Duodenal mucosa (tissue), 2 donors: ENCODE results near the gene PLK3.
"Not testable (repeated sequence)": the region's sequence is repeated elsewhere in the genome, so short reads cannot be mapped to it uniquely, and the experiment has no call there.

Experiments used
- H3K27ac ChIP-seq: one replicate; pipeline ENCODE4 v1.7.0; 2013; ENCODE audit warnings: low read depth, low read length
- H3K27me3 ChIP-seq, 2 donors: one replicate each; pipeline ENCODE4 v1.7.0; 2013; ENCODE audit warnings: low read length in 2 of 2, control low read depth in 1 of 2; ENCODE audit not compliant: insufficient read depth in 2 of 2, control insufficient read depth in 1 of 2
- H3K36me3 ChIP-seq, 2 donors: one replicate each; pipeline ENCODE4 v1.7.0; 2013; ENCODE audit warnings: low read length in 2 of 2, control low read depth in 1 of 2; ENCODE audit not compliant: insufficient read depth in 2 of 2, control insufficient read depth in 1 of 2
- H3K4me1 ChIP-seq, 2 donors: one replicate each; pipeline ENCODE4 v1.7.0; 2013; ENCODE audit warnings: low read length in 2 of 2, control low read depth in 1 of 2; ENCODE audit not compliant: insufficient read depth in 2 of 2, control insufficient read depth in 1 of 2
- H3K4me3 ChIP-seq, 2 donors: one replicate each; pipeline ENCODE4 v1.7.0; 2013; ENCODE audit warnings: low read length in 2 of 2, low read depth in 1 of 2
- H3K9ac ChIP-seq, 2 donors: one replicate each; pipeline ENCODE4 v1.7.0; 2013; ENCODE audit warnings: low read length in 2 of 2, low read depth in 1 of 2
- H3K9me3 ChIP-seq, 2 donors: one replicate each; pipeline ENCODE4 v1.7.0; 2013; ENCODE audit warnings: low read length in 2 of 2, control low read depth in 1 of 2; ENCODE audit not compliant: control insufficient read depth in 1 of 2

Gene PLK3

GRCh38 chr1:44786841-44787426 is 13.2 kb upstream of the PLK3 start:
- Histone ChIP-seq H3K9ac (peak overlapping the region in 1 of 2 donors; percentile 63), H3K4me3 (peak overlapping the region in 1 of 2 donors; percentile 69), H3K9me3 (no peaks in the 10 kb centered on the region), H3K27ac (no peak overlapping the region), H3K36me3 (no peaks in the 10 kb centered on the region), H3K27me3 (no peaks in the 10 kb centered on the region), H3K4me1 (peaks cover 16 to 27% of the 10 kb centered on the region in 2 donors)

GRCh38 chr1:44787506-44787905 is 12.7 kb upstream of the PLK3 start:
- H3K4me3 ChIP-seq = no peak overlapping the region
- peaks cover 16 to 27% of the 10 kb centered on the region in 2 donors for H3K4me1 ChIP-seq

GRCh38 chr1:44788120-44788860 is 11.9 kb upstream of the PLK3 start, which contains the start of gene BEST4:
BEST4 (minus strand) TSS chr1:44788170; CDS start chr1:44787705, 465 bp downstream.
- Histone ChIP-seq H3K4me3 (no peak within 1 kb of the TSS), H3K4me1 (peaks cover 16 to 27% of the 10 kb centered on the region in 2 donors), H3K9me3 (no peaks in the 10 kb centered on the region), H3K27me3 (no peaks in the 10 kb centered on the region), H3K27ac (no peak within 1 kb of the TSS), H3K9ac (no peak within 1 kb of the TSS), H3K36me3 (no peaks in the 10 kb centered on the region)

More at GRCh38 chr1:44787506-44787905, 12.7 kb upstream of the PLK3 start:
- Histone ChIP-seq H3K27ac (no peak overlapping the region), H3K9ac (no peak overlapping the region), H3K36me3 (no peaks in the 10 kb centered on the region), H3K9me3 (no peaks in the 10 kb centered on the region), H3K27me3 (no peaks in the 10 kb centered on the region)

GRCh38 chr1:44790968-44791801 is 9.0 kb upstream of the PLK3 start:
- Histone ChIP-seq H3K4me1 (peaks cover 4 to 10% of the 10 kb centered on the region in 2 donors), H3K36me3 (no peaks in the 10 kb centered on the region), H3K27me3 (no peaks in the 10 kb centered on the region), H3K27ac (no peak overlapping the region), H3K9ac (no peak overlapping the region), H3K9me3 (no peaks in the 10 kb centered on the region), H3K4me3 (no peak overlapping the region)

- H3K4me3 ChIP-seq = no peak overlapping the region
- H3K27ac ChIP-seq = no peak overlapping the region
- no peaks in the 10 kb centered on the region for H3K36me3 ChIP-seq
- H3K4me1 ChIP-seq = peaks cover 0 to 4% of the 10 kb centered on the region in 2 donors
- no peaks in the 10 kb centered on the region for H3K9me3 ChIP-seq
- no peaks in the 10 kb centered on the region for H3K27me3 ChIP-seq
- H3K9ac ChIP-seq = no peak overlapping the region
Measured at GRCh38 chr1:44792736-44793502, 7.3 kb upstream of the PLK3 start.

- not testable (repeated sequence) for H3K27me3 ChIP-seq, H3K9me3 ChIP-seq, H3K27ac ChIP-seq, H3K9ac ChIP-seq, H3K4me3 ChIP-seq, H3K36me3 ChIP-seq
- peaks cover 15 to 23% of the 10 kb centered on the region in 2 donors for H3K4me1 ChIP-seq
Measured at GRCh38 chr1:44797886-44798285, 2.3 kb upstream of the PLK3 start.

- no peak overlapping the region for H3K9ac ChIP-seq
- no peak overlapping the region for H3K4me3 ChIP-seq
- H3K4me1 ChIP-seq = peaks cover 18 to 23% of the 10 kb centered on the region in 2 donors
- H3K9me3 ChIP-seq = no peaks in the 10 kb centered on the region
- no peaks in the 10 kb centered on the region for H3K27me3 ChIP-seq
- H3K36me3 ChIP-seq = peaks cover 13% of the 10 kb centered on the region in 2 donors
- no peak overlapping the region for H3K27ac ChIP-seq
Measured at GRCh38 chr1:44798481-44799365, 1.5 kb upstream of the PLK3 start.

GRCh38 chr1:44801491-44802305 is 1.5 kb downstream of the PLK3 start:
- Histone ChIP-seq H3K27ac (peak overlapping the region; percentile 31), H3K4me3 (peak overlapping the region; percentile 49 to 73), H3K36me3 (peaks cover 18 to 35% of the 10 kb centered on the region in 2 donors), H3K9me3 (no peaks in the 10 kb centered on the region), H3K27me3 (no peaks in the 10 kb centered on the region), H3K4me1 (peaks cover 25 to 27% of the 10 kb centered on the region in 2 donors), H3K9ac (peak overlapping the region; percentile 56 to 58)
